GM18526 (cell line): Measurements from ENCODE around the gene TMEM131L.

Source experiments
- POLR2A ChIP-seq: IDR thresholded peaks from 3 replicates; pipeline ENCODE4 v1.6.1; 2011; ENCODE audit not compliant: insufficient read length; ENCODE audit errors: extremely low read depth

Gene TMEM131L

DNA sequence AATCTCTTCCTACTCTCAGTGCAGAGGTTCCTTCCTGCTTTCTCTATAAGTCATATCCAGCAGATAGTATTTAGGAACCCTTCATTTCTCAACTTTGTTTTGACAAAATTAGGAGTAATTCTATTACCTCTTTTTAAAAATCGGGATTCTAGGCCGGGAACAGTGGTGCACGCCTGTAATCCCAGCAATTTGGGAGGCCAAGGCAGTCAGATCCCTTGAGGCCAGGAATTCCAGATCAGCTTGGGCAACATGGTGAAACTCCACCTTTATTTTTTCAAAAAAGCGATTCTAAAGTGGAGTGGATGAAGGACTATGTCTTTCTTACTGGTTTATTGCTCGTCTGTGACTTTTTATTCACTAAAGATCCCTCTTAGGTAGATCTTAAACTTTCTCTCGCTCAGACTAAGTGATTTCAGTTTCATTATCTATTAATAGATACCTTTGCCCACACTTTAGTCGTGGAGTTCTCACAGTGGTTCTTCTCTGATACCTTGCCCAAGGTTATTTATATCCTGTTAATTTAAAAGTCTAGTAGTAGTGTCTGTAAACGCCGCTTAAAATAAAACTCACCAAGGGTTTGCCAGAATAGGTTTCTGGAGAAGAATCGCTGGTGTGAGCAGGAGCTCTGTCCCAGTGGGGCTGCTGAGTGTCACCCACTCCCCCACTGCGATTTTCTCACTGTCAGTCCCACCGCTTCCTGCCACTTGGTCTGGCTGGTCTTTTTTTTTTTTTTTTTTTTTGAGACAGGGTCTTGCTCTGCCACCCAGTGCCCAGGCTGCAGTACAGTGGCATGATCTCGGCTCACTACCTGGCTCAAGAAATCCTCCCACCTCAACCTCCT lies 27.0 kb upstream of the TMEM131L start:
- TF ChIP-seq POLR2A, result no peak

GRCh38 chr4:153439831-153440230 lies 26.3 kb upstream of the TMEM131L start:
- TF ChIP-seq POLR2A, result no peak

DNA sequence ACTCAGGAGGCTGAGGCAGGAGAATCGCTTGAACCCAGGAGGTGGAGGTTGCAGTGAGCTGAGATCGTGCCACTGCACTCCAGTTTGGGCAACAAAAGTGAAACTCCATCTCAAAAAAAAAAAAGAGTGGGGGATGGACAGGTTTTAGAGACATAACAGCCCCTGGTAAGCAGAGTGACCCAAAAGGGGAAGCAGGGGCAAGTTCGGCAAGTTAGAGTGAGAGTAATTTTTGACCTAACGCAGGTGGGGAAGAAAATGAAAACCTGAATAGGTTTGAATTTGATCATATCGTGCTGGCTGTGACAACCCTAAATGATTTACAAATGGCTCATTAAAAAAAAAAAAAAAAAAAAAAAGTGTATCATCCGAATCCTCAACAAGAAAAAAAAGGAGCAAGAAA lies 25.7 kb upstream of the TMEM131L start:
- no peak for TF ChIP-seq POLR2A

DNA sequence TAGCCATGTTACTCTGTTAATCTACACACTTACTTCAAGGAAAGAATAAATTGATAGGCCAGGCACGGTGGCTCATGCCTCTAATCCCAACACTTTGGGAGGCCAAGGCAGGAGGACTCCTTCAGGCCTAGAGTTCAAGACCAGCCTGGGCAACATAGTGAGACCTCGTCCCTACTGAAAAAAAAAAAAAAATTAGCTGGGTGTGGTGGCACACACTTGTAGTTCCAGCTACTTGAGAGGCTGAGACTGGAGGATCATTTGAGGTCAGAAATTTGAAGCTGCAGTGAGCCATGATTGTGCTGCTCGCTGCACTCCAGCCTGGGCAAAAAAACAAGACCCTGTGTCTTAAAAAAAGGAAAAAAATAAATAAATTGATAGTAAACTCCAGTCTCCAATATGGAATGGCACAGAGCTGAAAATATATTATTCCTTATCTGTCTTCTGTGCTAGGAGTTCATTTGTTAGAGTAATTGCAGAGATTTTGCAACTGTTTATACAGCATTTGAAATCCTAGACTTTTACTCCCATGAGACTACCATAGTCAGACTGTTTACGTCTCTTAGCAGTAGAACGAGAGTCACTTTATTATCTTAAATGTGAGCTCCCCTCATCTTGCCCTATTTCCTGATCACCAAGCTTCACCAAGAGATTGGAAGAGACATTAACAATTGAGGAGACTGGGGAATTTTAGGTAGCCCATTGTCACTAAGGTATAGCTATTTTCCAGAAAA lies 18.8 kb upstream of the TMEM131L start:
- no peak for TF ChIP-seq POLR2A

DNA sequence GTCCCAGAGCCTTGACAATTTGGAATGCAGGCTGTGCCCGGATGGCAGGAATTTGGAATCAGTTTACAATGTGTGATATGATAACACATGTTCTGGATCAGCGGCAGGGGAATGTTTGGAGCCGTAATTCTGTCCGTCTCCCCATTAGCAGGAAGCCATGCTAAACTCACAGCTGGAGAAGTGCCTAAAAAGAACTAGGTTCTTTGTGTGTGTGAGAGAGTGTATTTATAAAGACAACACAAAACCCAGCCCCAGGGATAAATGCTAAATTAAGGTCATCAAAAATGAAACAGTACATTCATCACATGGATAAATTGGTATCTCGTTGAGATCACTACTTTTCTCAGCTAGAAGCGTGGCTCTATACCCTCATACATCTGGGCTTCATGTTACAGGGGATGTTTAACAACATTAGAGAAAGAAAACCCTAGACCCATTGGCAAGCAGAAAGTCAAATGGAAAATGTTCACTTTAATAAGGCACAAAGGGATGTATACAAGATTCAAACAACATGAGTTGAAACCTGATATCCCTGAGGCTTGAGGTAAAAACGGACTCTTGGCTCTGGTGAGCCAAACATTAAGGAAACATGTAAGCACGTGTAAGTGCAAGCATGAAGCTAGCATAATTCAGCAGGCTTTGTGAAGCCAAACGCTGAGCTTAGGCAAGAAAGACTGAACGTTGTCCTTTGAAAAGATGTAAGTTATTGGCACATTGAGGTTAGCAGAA lies 18.0 kb upstream of the TMEM131L start:
- TF ChIP-seq POLR2A, result no peak

DNA sequence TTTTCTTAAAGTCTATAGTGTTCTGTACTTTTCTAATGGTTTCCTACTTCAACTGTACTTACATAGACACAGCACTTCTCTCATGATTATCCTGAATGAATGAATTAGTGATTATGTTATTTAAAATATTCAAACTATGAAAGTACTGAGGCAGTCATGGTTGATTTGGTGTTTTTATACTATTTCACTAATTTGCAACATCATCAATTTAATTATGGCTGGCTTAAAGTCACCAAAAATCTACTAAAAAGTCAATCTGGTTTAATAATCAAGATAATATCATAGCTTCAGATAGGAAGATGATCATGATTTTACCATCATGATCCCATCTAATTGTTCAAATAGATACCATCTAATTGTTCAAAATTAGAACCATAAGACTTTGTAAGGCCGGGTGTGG lies 16.8 kb upstream of the TMEM131L start:
- no peak for TF ChIP-seq POLR2A

GRCh38 chr4:153450544-153450917 lies 15.6 kb upstream of the TMEM131L start:
- no peak for TF ChIP-seq POLR2A

- no peak for TF ChIP-seq POLR2A
Observed at GRCh38 chr4:153451911-153452657, 14.1 kb upstream of the TMEM131L start.

- no peak for TF ChIP-seq POLR2A
Observed at GRCh38 chr4:153452658-153453378, 13.3 kb upstream of the TMEM131L start.

DNA sequence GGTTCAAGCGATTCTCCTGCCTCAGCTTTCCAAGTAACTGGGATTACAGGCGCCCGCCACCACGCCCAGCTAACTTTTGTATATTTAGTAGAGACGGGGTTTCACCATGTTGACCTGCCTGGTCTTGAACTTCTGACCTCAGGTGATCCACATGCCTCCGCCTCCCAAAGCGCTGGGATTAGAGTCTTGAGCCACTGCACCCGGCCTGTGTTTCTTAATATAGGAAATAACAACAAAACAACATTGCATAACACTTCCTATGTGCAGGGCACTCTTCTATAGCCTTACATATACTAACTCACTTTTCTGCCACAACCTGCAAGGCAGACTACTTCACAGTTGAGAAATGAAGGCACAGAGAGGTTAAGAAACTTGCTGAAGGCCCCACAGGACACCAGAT lies 12.8 kb upstream of the TMEM131L start:
- no peak for TF ChIP-seq POLR2A

DNA sequence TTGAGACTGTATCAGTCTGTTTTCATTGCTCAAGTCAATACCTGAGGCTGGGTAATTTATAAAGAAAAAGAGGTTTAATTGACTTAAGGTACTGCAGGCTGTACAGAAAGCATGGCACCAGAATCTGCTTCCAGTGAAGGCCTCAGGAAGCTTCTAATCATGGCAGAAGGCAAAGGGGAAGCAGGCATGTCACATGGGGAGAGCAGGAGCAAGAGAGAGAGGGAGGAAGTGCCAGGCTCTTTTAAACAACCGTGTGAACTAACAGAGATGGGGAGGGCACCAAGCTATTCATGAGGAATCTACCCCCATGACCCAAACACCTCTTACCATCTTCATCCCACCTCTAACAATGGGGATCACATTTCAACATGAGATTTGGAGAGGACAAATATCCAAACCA lies 7.2 kb upstream of the TMEM131L start:
- TF ChIP-seq POLR2A, result no peak

GRCh38 chr4:153464068-153464467 lies 2.1 kb upstream of the TMEM131L start:
- no peak for TF ChIP-seq POLR2A

DNA sequence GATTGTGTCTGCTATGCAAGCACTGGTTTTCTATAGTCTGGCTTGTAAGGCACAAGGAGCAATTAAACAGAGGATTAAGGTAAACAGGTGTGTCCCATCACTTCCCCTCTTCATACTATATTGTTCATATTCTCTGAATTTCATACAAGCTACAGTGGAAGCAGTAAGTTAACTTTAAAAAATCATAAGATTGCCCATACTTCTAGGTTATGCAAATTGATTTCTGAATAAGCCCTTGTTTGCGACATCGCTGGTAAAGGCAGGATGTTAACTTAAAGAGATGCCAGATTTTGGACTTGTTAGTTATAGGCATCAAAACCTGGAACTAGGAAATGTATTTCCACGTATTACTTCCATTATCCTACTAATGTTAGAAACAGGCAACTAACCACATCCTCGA lies 1.0 kb upstream of the TMEM131L start:
- TF ChIP-seq POLR2A, result no peak

DNA sequence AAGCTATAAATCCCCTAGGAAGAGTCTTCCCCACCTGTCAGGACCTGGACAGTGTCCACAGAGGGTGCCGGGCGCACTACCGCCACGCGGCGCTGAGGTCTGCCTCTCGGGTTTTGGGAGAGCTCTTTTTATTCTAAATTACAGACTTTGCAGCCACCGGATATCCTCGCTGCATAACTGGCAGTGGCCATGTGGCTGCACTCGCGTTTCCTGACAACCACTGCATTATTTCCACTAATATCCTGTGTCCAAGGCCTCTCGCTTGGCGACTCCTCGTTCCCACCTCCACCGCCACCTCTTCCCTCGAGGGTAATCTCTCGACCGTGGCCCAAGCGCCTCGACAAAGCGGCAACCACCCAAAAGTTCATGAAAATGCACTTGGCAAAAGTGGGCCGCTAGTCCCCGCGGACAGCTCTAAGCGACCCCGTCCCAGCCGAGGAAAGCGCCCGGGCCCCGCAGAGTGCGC lies 512 bp upstream of the TMEM131L start:
- no peak for TF ChIP-seq POLR2A
